ENCODE measurements around the gene CEACAM16.
"Not testable (repeated sequence)": the region's sequence is repeated elsewhere in the genome, so short reads cannot be mapped to it uniquely, and the experiment has no call there.

The CEACAM16 gene

DNA sequence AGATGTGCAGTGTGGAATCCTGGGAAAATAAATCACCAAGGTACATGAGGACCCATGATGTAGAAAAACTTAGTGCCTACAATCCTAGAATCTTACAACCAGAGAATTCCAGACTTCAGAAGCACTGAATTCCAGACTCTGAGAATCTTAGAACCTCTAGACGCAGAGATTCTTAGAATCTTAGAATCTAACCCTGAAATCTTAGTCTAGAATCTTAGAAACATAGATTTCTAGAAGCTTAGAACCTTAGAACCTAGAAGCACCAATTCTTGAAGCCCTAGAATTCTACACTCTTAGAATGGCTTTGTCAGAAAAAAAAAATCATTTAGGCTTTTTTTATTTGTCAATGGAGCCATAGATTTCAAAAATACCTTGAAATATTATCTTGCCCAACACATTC lies 6.0 kb downstream of the CEACAM16 start:
- no peak for DNase-seq

DNA sequence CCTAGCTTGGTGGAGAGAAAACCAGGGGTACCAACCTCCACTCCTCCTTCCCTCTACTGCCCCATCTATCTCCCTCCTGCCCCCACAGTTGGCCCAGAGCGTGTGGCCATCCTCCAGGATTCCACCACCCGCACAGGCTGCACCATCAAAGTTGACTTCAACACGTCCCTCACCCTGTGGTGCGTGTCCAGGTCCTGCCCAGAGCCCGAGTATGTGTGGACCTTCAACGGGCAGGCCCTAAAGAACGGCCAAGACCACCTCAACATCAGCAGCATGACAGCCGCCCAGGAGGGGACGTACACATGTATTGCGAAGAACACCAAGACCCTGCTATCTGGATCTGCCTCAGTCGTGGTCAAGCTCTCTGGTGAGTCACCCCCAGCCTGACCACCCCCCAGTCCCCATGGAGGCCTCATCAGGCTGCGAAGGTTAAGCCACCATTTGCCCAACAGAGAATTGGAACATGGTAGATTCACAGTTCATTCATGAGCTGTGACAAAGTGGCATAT lies 6.6 kb downstream of the CEACAM16 start:
- DNase-seq: no peak

GRCh38 chr19:44706506-44707236 lies 7.7 kb downstream of the CEACAM16 start:
- DNase-seq: no peak

GRCh38 chr19:44707794-44708193 lies 8.8 kb downstream of the CEACAM16 start:
- DNase-seq: no peak

- no peak for DNase-seq
Observed at GRCh38 chr19:44708940-44709339, 10.0 kb downstream of the CEACAM16 start.

GRCh38 chr19:44709434-44710266 lies 10.7 kb downstream of the CEACAM16 start:
- not testable (repeated sequence) for DNase-seq

GRCh38 chr19:44710483-44710882 lies 11.5 kb downstream of the CEACAM16 start:
- DNase-seq: no peak

DNA sequence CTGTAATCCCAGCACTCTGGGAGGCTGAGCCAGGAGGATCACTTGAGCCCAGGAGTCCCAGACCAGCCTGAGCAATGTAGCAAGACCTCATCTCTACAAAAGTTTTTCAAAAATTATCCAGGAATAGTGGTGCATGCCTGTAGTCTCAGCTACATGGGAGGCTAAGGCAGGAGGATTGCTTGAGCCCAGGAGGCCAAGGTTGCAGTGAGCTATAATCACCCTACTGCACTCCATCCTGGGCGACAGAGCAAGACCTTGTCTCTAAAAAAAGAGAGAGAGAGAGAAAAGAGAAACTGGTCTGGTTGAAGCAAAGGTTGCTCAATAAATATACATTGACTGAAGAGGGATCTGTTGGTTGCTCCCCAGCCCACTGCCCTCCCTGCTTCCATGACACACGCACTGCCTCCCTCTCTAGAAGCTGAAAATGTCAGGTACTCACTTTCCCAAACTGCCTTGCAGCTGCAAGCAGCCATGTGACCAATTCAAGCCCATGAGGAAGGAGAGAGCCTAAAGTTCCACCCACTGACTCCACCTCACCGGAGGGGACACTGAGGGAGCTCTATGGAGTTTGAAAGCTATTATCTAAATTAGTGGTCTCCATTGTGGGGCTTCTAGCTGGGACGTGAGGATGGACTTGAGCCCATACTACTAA lies 14.0 kb downstream of the CEACAM16 start:
- no peak for DNase-seq

- no peak for DNase-seq
Observed at GRCh38 chr19:44714597-44715169, 15.7 kb downstream of the CEACAM16 start.

GRCh38 chr19:44717603-44718002 lies 18.7 kb downstream of the CEACAM16 start:
- no peak for DNase-seq

GRCh38 chr19:44718441-44719261 lies 19.7 kb downstream of the CEACAM16 start:
- no peak for DNase-seq

DNA sequence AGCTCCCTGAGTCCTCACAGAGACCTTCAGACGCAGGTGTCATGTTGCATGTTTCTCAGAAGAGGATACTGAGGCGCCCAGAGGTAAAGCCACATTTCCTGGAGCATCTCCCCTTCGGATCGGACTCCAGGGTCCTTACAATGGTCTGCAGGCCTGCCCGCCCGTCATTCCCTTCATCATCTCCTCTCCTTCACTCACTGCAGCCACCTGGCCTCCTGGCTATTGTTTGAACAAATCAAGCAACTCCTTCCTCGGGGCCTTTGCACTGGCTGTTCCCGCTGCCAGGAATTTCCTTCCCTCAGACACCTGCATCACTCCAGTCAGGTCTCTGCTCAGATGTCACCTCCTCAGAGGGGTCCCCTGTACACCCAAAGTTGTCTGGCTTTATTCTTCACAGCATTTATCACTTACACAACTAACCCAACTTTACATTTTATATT lies 20.3 kb downstream of the CEACAM16 start:
- DNase-seq: no peak

- not testable (repeated sequence) for DNase-seq
Observed at GRCh38 chr19:44720396-44720795, 21.4 kb downstream of the CEACAM16 start.

GRCh38 chr19:44720945-44721344 lies 22.0 kb downstream of the CEACAM16 start:
- DNase-seq: no peak

GRCh38 chr19:44721369-44721768 lies 22.4 kb downstream of the CEACAM16 start:
- DNase-seq: not testable (repeated sequence)

GRCh38 chr19:44722131-44723121 lies 23.5 kb downstream of the CEACAM16 start:
- no peak for DNase-seq

DNA sequence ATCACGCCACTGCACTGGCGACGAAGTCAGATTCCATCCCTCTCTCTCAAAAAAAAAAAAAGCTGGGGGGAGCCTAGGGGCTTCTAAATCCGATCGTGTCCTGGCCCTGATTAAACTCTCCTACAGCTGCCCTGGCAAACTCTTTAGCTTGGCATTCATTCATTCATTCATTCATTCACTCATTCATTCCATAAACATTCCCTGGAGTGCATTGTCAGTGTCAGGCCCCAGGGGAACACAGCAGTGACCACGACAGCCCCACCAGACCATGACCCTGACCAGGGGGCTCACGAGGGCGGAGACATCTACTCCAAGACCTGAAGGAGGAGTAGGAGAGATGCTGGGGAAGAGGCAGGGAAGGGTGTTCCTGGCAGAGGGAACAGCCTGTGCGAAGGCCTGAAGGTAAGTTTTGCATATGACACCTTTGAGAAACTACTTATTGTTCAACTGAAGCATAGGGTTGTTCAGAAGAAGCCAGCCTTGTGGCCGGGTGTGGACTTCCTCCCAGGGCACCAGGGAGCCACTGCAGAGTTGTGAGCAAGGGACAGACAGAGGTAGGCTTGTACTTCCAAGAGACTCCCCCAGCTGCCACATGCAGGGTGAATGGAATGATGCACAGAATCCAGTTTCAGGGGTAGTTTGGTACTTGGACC lies 24.5 kb downstream of the CEACAM16 start:
- DNase-seq: no peak

DNA sequence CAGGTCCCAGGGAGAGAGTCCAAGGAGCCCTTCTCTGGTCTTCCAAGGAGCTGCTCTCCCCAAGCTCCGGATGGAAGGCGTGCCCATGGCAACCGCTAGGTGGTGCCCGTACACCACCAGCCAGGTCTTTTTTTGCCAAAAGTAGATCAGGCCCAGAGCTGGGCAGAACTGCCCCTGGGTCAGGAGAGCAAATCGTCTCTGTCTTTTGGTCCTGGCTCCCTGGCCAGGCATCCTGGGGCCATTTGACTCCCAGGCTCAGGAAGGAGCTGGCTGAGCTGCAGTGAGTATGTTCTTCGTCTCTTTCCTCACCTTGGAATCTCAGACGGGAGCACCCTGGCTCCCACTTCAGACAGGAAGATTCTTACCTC lies 25.0 kb downstream of the CEACAM16 start:
- DNase-seq: no peak

GRCh38 chr19:44725251-44725650 lies 26.3 kb downstream of the CEACAM16 start:
- no peak for DNase-seq

- DNase-seq: no peak
Observed at GRCh38 chr19:44725684-44726083, 26.7 kb downstream of the CEACAM16 start.
